HepG2 (cell line): ENCODE measurements around the gene CPNE4. TPM values are rescaled to one million over a fixed set of nuclear protein-coding genes. Genes with fewer than 3 reads are reported as not detected.

ENCODE experiments used
- DNMT1 ChIP-seq: sonication (generic); formaldehyde crosslinking; IDR thresholded peaks from 2 replicates; pipeline ENCODE4 v1.5.1; 2020; ENCODE audit warnings: mild to moderate bottlenecking, missing genetic modification reagents
- HCFC1 ChIP-seq: fragments of 150-350 bp; IDR thresholded peaks from 2 replicates; pipeline ENCODE4 v1.6.1; 2014; ENCODE audit warnings: low read depth, low read length
- XBP1 ChIP-seq: sonication (generic); formaldehyde crosslinking; IDR thresholded peaks from 2 replicates; pipeline ENCODE4 v1.5.0; 2020; ENCODE audit warnings: missing genetic modification reagents
- ZFP41 ChIP-seq: sonication (generic); formaldehyde crosslinking; IDR thresholded peaks from 2 replicates; pipeline ENCODE4 v1.4.0; 2020; ENCODE audit warnings: mild to moderate bottlenecking, missing genetic modification reagents, borderline replicate concordance
- ZNF235 ChIP-seq: sonication (generic); formaldehyde crosslinking; IDR thresholded peaks from 2 replicates; pipeline ENCODE4 v1.8.1; 2023; ENCODE audit warnings: mild to moderate bottlenecking, missing genetic modification reagents, borderline replicate concordance
- ZNF317 ChIP-seq: sonication (generic); formaldehyde crosslinking; IDR thresholded peaks from 2 replicates; pipeline ENCODE4 v1.5.0; 2020; ENCODE audit warnings: mild to moderate bottlenecking, missing genetic modification reagents
- ZNF468 ChIP-seq: sonication (generic); formaldehyde crosslinking; IDR thresholded peaks from 2 replicates; pipeline ENCODE4 v1.8.0; 2022; ENCODE audit warnings: mild to moderate bottlenecking, moderate library complexity, missing genetic modification reagents
- ZNF761 ChIP-seq: sonication (generic); formaldehyde crosslinking; conservative IDR thresholded peaks from 2 replicates; pipeline ENCODE4 v1.4.0; 2020; ENCODE audit warnings: mild to moderate bottlenecking, missing genetic modification reagents
- ZNF839 ChIP-seq: sonication (generic); formaldehyde crosslinking; IDR thresholded peaks from 2 replicates; pipeline ENCODE4 v1.4.0; 2020; ENCODE audit warnings: missing genetic modification reagents, mild to moderate bottlenecking, borderline replicate concordance
- ZSCAN12 ChIP-seq: sonication (generic); formaldehyde crosslinking; IDR thresholded peaks from 2 replicates; pipeline ENCODE4 v1.9.0; 2021; ENCODE audit warnings: mild to moderate bottlenecking, missing genetic modification reagents
- polyA plus RNA-seq, 8 experiments: library from polyadenylated mRNA; depleted of rRNA in 3 of 8; stranded (reverse) in 7 of 8; unstranded in 1 of 8; fragments of >200 nt; fragmentation: Illumina TruSeq in 4 of 8; extraction: Trizol in 4 of 8; gene quantifications; 2 replicates each; pipeline versions ENCODE4 v1.2.1 to v1.2.3, GENCODE V29; 2011 to 2016; ENCODE audit warnings: low read depth in 4 of 8, missing spikeins in 1 of 8, mixed read lengths in 1 of 8; ENCODE audit not compliant: insufficient read depth in 1 of 8
- total RNA-seq, 5 experiments: library from RNA; depleted of rRNA; stranded (reverse); fragments of >200 nt; fragmentation: Illumina TruSeq; extraction: Trizol; gene quantifications; 2 replicates each; pipeline ENCODE4 v1.2.3, GENCODE V29; 2016; ENCODE audit warnings: low read depth in 1 of 5
- TF ChIP-seq, protein P1 (sequence below): sonication (generic); formaldehyde crosslinking; IDR thresholded peaks from 2 replicates; pipeline ENCODE4 v1.4.0; 2020; ENCODE audit warnings: missing genetic modification reagents, mild to moderate bottlenecking, borderline replicate concordance
- TF ChIP-seq, protein P2 (sequence below): IDR thresholded peaks from 2 replicates; pipeline ENCODE4 v1.6.1; 2012; ENCODE audit warnings: low read length, improper control_type of control experiment
- TF ChIP-seq, protein P3 (sequence below): sonication (generic); formaldehyde crosslinking; IDR thresholded peaks from 2 replicates; pipeline ENCODE4 v1.5.1; 2020; ENCODE audit warnings: missing genetic modification reagents, mild to moderate bottlenecking, borderline replicate concordance
- TF ChIP-seq, protein P4 (sequence below), 2 experiments: IDR thresholded peaks; 2 replicates each; pipeline ENCODE4 v1.6.1; 2011 to 2012; ENCODE audit warnings: low read length in 2 of 2, borderline replicate concordance in 1 of 2, low read depth in 1 of 2, mild to moderate bottlenecking in 1 of 2, moderate library complexity in 1 of 2
- TF ChIP-seq, protein P5 (sequence below): sonication (generic); formaldehyde crosslinking; IDR thresholded peaks from 2 replicates; pipeline ENCODE4 v1.5.1; 2020; ENCODE audit warnings: mild to moderate bottlenecking, missing genetic modification reagents, moderate library complexity

CPNE4 gene
- total and polyA plus RNA-seq, 2 of the 13 experiments (the other 11 are each of a cell fraction or from before 2014, with no cell fraction given) = not detected

DNA sequence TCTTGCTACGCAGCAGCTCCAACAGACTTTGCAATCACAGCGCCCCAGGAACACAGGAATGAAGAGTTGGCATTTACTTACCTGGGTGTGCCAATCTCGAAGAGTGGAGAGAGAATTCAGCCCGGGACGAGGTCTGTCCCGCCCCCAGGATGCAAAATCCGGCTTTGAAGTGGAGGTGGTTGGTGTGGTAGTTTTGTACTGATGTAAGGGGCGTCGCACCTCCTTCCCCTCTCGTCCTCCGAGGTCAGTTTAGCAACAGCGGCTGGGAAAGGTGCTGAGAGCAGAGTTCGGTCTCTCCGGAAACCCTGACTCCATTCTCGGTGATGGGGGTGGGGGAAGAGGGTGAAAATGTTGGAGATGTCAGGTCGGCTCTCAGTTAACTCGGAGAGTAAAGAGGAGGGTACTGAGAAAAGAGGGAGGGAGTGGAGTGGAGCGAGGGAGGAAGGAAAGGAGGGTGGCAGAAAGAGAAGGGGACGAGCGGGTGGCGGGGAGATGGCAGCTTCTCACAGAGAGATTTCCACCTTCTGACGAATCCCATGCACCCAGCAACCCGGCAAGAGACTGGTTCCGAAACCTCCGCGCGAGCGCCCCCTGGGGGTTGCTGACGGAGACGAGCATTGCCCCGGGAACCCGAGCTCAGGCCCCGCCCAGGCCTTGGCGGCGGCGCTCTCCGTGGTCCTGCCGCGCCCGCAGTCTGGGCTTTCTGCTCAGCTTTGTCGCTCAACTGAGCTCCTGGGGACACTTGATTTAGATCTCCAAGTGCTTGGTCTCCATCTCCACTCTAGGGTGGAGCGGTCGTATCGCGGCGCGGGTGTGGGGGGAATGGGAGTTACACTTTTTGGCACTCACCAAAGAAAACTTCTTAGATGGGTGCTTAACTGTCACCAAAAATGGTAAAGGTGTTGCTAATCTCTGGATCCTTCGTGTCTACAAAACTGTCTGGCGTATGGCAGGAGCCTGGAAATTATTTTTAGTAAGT is at the start of gene CPNE4 (continued):
- 0 out of 2 replicates have a peak, but pooled peaks have one; percentile 52 for TF ChIP-seq ZFP41 (CRISPR knock-in tag)
- TF ChIP-seq, protein P1, sequence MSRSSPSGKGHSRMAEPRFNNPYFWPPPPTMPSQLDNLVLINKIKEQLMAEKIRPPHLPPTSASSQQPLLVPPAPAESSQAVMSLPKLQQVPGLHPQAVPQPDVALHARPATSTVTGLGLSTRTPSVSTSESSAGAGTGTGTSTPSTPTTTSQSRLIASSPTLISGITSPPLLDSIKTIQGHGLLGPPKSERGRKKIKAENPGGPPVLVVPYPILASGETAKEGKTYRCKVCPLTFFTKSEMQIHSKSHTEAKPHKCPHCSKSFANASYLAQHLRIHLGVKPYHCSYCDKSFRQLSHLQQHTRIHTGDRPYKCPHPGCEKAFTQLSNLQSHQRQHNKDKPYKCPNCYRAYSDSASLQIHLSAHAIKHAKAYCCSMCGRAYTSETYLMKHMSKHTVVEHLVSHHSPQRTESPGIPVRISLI (CRISPR knock-in tag) = no peak
- TF ChIP-seq, protein P2, sequence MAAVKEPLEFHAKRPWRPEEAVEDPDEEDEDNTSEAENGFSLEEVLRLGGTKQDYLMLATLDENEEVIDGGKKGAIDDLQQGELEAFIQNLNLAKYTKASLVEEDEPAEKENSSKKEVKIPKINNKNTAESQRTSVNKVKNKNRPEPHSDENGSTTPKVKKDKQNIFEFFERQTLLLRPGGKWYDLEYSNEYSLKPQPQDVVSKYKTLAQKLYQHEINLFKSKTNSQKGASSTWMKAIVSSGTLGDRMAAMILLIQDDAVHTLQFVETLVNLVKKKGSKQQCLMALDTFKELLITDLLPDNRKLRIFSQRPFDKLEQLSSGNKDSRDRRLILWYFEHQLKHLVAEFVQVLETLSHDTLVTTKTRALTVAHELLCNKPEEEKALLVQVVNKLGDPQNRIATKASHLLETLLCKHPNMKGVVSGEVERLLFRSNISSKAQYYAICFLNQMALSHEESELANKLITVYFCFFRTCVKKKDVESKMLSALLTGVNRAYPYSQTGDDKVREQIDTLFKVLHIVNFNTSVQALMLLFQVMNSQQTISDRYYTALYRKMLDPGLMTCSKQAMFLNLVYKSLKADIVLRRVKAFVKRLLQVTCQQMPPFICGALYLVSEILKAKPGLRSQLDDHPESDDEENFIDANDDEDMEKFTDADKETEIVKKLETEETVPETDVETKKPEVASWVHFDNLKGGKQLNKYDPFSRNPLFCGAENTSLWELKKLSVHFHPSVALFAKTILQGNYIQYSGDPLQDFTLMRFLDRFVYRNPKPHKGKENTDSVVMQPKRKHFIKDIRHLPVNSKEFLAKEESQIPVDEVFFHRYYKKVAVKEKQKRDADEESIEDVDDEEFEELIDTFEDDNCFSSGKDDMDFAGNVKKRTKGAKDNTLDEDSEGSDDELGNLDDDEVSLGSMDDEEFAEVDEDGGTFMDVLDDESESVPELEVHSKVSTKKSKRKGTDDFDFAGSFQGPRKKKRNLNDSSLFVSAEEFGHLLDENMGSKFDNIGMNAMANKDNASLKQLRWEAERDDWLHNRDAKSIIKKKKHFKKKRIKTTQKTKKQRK = no peak
- TF ChIP-seq, protein P3, sequence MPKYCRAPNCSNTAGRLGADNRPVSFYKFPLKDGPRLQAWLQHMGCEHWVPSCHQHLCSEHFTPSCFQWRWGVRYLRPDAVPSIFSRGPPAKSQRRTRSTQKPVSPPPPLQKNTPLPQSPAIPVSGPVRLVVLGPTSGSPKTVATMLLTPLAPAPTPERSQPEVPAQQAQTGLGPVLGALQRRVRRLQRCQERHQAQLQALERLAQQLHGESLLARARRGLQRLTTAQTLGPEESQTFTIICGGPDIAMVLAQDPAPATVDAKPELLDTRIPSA (CRISPR knock-in tag) = no peak
- no peak for TF ChIP-seq ZNF839 (CRISPR knock-in tag)
- TF ChIP-seq ZNF761 (CRISPR knock-in tag) = no peak
- TF ChIP-seq ZNF235 (CRISPR knock-in tag) = no peak
- TF ChIP-seq, protein P4, sequence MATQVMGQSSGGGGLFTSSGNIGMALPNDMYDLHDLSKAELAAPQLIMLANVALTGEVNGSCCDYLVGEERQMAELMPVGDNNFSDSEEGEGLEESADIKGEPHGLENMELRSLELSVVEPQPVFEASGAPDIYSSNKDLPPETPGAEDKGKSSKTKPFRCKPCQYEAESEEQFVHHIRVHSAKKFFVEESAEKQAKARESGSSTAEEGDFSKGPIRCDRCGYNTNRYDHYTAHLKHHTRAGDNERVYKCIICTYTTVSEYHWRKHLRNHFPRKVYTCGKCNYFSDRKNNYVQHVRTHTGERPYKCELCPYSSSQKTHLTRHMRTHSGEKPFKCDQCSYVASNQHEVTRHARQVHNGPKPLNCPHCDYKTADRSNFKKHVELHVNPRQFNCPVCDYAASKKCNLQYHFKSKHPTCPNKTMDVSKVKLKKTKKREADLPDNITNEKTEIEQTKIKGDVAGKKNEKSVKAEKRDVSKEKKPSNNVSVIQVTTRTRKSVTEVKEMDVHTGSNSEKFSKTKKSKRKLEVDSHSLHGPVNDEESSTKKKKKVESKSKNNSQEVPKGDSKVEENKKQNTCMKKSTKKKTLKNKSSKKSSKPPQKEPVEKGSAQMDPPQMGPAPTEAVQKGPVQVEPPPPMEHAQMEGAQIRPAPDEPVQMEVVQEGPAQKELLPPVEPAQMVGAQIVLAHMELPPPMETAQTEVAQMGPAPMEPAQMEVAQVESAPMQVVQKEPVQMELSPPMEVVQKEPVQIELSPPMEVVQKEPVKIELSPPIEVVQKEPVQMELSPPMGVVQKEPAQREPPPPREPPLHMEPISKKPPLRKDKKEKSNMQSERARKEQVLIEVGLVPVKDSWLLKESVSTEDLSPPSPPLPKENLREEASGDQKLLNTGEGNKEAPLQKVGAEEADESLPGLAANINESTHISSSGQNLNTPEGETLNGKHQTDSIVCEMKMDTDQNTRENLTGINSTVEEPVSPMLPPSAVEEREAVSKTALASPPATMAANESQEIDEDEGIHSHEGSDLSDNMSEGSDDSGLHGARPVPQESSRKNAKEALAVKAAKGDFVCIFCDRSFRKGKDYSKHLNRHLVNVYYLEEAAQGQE (IDR thresholded peaks at IDR 0.05; ENCODE audit: borderline replicate concordance in 1 of 2, low read depth in 1 of 2, low read length in 2 of 2) = peak; percentile 99
- 0 out of 2 replicates have a peak, but pooled peaks have one; percentile 63 for TF ChIP-seq ZNF317
- TF ChIP-seq XBP1 (CRISPR knock-in tag) = peak; percentile 77; the same call in 1 of the 2 replicates
- no peak for TF ChIP-seq HCFC1
- TF ChIP-seq ZSCAN12 (CRISPR knock-in tag) = peak; percentile 95
- TF ChIP-seq, protein P5, sequence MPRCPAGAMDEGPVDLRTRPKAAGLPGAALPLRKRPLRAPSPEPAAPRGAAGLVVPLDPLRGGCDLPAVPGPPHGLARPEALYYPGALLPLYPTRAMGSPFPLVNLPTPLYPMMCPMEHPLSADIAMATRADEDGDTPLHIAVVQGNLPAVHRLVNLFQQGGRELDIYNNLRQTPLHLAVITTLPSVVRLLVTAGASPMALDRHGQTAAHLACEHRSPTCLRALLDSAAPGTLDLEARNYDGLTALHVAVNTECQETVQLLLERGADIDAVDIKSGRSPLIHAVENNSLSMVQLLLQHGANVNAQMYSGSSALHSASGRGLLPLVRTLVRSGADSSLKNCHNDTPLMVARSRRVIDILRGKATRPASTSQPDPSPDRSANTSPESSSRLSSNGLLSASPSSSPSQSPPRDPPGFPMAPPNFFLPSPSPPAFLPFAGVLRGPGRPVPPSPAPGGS (CRISPR knock-in tag) = no peak
- no peak for TF ChIP-seq DNMT1 (CRISPR knock-in tag)
- 0 out of 2 replicates have a peak, but pooled peaks have one; percentile 55 for TF ChIP-seq ZNF468 (CRISPR knock-in tag)
